ENCODE measurements around the gene PIEZO2.
"Not testable (repeated sequence)": the region's sequence is repeated elsewhere in the genome, so short reads cannot be mapped to it uniquely, and the experiment has no call there.

PIEZO2 gene

GRCh38 chr18:11145413-11146191 lies 3.8 kb downstream of the PIEZO2 start:
- TF ChIP-seq Cebpa-rat (IDR thresholded peaks at IDR 0.05) = no peak
- no peak overlapping the region for H3K9ac ChIP-seq
- peaks cover 20 to 27% (median 23%) of the 10 kb centered on the region in 11 experiments for H3K9me3 ChIP-seq (replicated peaks in 1 of 11)
- no peak overlapping the region for H3K4me3 ChIP-seq
- no peaks in the 10 kb centered on the region for H3K4me1 ChIP-seq
- H3K36me3 ChIP-seq = no peaks in the 10 kb centered on the region
- no peak overlapping the region for H3K27ac ChIP-seq
- H3K4me2 ChIP-seq = no peak overlapping the region
- no peaks in the 10 kb centered on the region for H3K27me3 ChIP-seq
- no peaks in the 10 kb centered on the region; a peak in 1 of 22 replicates for H4K20me1 ChIP-seq

- Histone ChIP-seq H4K20me1 (no peaks in the 10 kb centered on the region), H3K27ac (no peak overlapping the region), H3K4me2 (no peak overlapping the region), H3K4me3 (no peak overlapping the region), H3K27me3 (no peaks in the 10 kb centered on the region), H3K9ac (no peak overlapping the region), H3K36me3 (no peaks in the 10 kb centered on the region), H3K9me3 (replicated peaks in 1 of 11) (no peaks in the 10 kb centered on the region), H3K4me1 (no peaks in the 10 kb centered on the region)
- no peak for TF ChIP-seq Cebpa-rat (IDR thresholded peaks at IDR 0.05)
These were observed 12.0 kb downstream of the PIEZO2 start for GRCh38 chr18:11137400-11137799.

GRCh38 chr18:11136241-11136640 lies 13.1 kb downstream of the PIEZO2 start:
- H3K4me2 ChIP-seq = no peak overlapping the region
- no peaks in the 10 kb centered on the region; a peak in 1 of 22 replicates for H3K9me3 ChIP-seq (replicated peaks in 1 of 11)
- H3K27ac ChIP-seq = no peak overlapping the region
- H4K20me1 ChIP-seq = no peaks in the 10 kb centered on the region
- H3K27me3 ChIP-seq = no peaks in the 10 kb centered on the region
- no peak for TF ChIP-seq Cebpa-rat (IDR thresholded peaks at IDR 0.05)
- no peak overlapping the region for H3K9ac ChIP-seq
- H3K4me1 ChIP-seq = no peaks in the 10 kb centered on the region
- no peak overlapping the region for H3K4me3 ChIP-seq
- H3K36me3 ChIP-seq = no peaks in the 10 kb centered on the region

- H4K20me1 ChIP-seq = no peaks in the 10 kb centered on the region
- no peak overlapping the region for H3K4me2 ChIP-seq
These were observed 14.4 kb downstream of the PIEZO2 start for GRCh38 chr18:11134940-11135339.

GRCh38 chr18:11129059-11129458 lies 20.3 kb downstream of the PIEZO2 start:
- H3K27ac ChIP-seq, H3K4me2 ChIP-seq, H4K20me1 ChIP-seq, H3K4me1 ChIP-seq, H3K36me3 ChIP-seq, H3K27me3 ChIP-seq, H3K9ac ChIP-seq, H3K4me3 ChIP-seq: not testable (repeated sequence)
- peaks cover 17 to 33% (median 23%) of the 10 kb centered on the region in 11 experiments for H3K9me3 ChIP-seq (replicated peaks in 1 of 11)

More at GRCh38 chr18:11134940-11135339, 14.4 kb downstream of the PIEZO2 start:
- Histone ChIP-seq H3K4me1 (no peaks in the 10 kb centered on the region), H3K36me3 (no peaks in the 10 kb centered on the region), H3K27ac (no peak overlapping the region), H3K27me3 (no peaks in the 10 kb centered on the region), H3K9me3 (replicated peaks in 1 of 11) (peaks cover under 1 to 10% (median 3%) of the 10 kb centered on the region in 11 experiments; a peak in 19 of 22 replicates), H3K9ac (no peak overlapping the region), H3K4me3 (no peak overlapping the region)
- TF ChIP-seq Cebpa-rat (IDR thresholded peaks at IDR 0.05) = no peak

DNA sequence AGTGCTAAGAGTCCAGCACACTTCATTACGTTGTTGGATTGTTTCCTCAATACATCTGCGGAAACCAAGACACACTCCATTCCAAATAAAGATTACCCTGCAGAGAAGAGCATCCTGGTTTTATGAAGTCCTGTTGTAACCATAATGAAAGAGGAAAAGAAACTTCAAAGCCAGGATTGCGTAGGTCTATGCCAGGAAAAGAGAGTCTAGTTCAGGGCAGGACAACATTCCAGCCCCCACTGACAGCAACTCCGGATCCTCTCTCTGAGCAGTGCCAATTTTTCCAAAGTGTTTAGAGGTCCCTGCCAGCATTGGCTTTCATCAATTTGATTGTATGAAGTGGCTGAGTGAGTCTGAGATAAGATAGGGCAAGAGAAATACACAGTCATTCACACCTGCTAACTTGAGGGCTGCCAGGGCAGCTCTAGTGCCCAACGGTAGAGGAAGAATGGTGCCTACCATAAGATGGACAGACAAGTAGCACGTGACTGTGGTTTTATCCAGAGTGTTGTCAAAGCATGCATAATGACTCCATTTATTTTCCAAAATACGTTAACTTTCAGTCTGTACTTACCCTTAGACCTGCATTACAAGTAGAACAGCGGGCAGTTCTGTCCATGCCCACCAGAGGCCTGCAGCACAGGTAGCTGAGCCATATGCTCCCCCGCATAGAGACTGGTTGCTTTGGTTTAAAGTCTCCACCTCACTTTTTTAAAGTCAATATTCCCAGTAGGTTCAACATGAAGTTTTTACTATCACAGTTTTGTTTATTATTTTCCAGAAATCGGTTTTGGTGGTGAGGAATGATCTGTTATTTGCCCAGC lies 23.7 kb downstream of the PIEZO2 start:
- Histone ChIP-seq H4K20me1 (no peaks in the 10 kb centered on the region), H3K27me3 (no peaks in the 10 kb centered on the region), H3K4me2 (no peak overlapping the region), H3K9ac (no peak overlapping the region), H3K27ac (no peak overlapping the region), H3K4me1 (no peaks in the 10 kb centered on the region), H3K36me3 (no peaks in the 10 kb centered on the region), H3K4me3 (no peak overlapping the region), H3K9me3 (replicated peaks in 1 of 11) (peaks cover 17 to 30% (median 23%) of the 10 kb centered on the region in 11 experiments)
- no peak for TF ChIP-seq Cebpa-rat (IDR thresholded peaks at IDR 0.05)

DNA sequence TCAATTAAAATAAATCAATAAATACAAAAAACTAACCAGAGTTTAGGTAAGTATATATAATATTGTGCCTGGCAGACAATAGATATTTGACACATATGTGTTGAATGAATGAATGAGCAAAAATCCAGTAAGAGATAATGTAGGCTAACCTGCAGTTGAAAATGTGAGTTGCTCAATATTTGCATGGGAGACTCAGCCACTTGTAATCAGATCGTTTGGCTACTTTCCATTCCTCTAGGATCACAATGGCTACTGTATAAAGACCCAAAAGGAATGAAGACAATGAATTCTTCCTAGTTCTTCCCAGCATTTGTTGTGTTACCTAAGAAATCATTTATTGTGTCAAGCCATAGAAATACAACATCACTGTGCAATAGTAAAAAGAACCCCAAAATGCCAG lies 25.3 kb downstream of the PIEZO2 start:
- no peaks in the 10 kb centered on the region for H4K20me1 ChIP-seq
- no peaks in the 10 kb centered on the region for H3K27me3 ChIP-seq
- no peaks in the 10 kb centered on the region for H3K4me1 ChIP-seq
- no peaks in the 10 kb centered on the region for H3K36me3 ChIP-seq
- H3K9me3 ChIP-seq (replicated peaks in 1 of 11) = peaks cover 7 to 14% (median 12%) of the 10 kb centered on the region in 11 experiments
- no peak overlapping the region for H3K4me2 ChIP-seq
- H3K9ac ChIP-seq = no peak overlapping the region
- TF ChIP-seq Cebpa-rat (IDR thresholded peaks at IDR 0.05) = no peak
- no peak overlapping the region for H3K4me3 ChIP-seq
- H3K27ac ChIP-seq = no peak overlapping the region

DNA sequence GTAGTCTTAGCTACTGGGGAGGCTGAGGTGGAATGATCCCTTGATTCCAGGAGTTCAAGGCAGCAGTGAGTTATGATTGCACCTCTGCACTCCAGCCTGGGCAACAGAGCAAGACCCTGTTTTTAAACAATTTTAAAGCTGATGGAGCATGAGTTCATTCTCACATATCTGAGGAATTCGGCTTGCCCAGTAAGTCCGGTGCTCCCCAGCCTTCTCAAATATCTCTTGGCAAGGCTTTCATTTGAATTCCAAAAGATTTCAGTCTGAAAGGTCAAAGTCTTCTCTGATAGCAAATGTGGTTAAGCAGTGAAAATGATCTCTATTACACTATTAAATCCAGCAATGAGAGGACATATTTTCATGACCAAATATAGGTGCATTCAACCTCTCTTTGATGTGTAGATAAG lies 27.9 kb downstream of the PIEZO2 start:
- Histone ChIP-seq H3K4me1 (no peaks in the 10 kb centered on the region), H3K27me3 (no peaks in the 10 kb centered on the region), H3K4me3 (no peak overlapping the region), H3K9ac (no peak overlapping the region), H3K27ac (no peak overlapping the region), H3K9me3 (replicated peaks in 1 of 11) (no peaks in the 10 kb centered on the region), H3K36me3 (no peaks in the 10 kb centered on the region), H3K4me2 (no peak overlapping the region), H4K20me1 (no peaks in the 10 kb centered on the region)
- no peak for TF ChIP-seq Cebpa-rat (IDR thresholded peaks at IDR 0.05)

GRCh38 chr18:11119959-11120587 lies 29.3 kb downstream of the PIEZO2 start:
- H3K9me3 ChIP-seq (replicated peaks in 1 of 11) = no peaks in the 10 kb centered on the region
- no peak overlapping the region for H3K4me2 ChIP-seq
- TF ChIP-seq Cebpa-rat (IDR thresholded peaks at IDR 0.05) = no peak
- no peaks in the 10 kb centered on the region for H4K20me1 ChIP-seq
- H3K4me3 ChIP-seq = no peak overlapping the region
- H3K9ac ChIP-seq = no peak overlapping the region
- no peaks in the 10 kb centered on the region for H3K4me1 ChIP-seq
- H3K27ac ChIP-seq = no peak overlapping the region
- no peaks in the 10 kb centered on the region for H3K27me3 ChIP-seq
- H3K36me3 ChIP-seq = no peaks in the 10 kb centered on the region
